ENCODE measurements around the gene PTX4. TPM values are rescaled to one million over a fixed set of nuclear protein-coding genes. Genes with fewer than 3 reads are reported as not detected.

PTX4 gene
- total RNA-seq, 1 experiment from 2014 or later = not detected

DNA sequence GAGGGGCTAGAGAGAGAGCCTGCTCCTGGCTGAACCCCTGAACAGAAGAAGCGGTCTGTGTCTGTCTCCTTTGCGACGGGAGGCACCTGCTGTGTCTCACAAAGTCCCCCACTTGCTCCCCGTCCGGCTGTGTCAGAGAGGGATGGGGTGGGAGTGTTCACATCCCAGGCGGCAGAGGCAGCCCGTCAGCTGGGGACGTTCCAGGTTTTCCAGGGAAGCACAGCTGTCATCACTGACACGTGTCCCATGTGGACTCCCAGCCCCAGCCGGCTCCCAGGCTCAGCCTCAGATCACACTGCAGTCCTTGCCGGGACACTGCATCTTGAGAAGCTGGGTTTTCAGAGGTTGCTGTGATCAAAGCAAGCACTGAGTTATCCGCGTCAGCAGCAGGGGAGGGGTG is 6.0 kb upstream of the PTX4 start:
- Histone ChIP-seq H3K9me3 (ENCODE audit: control insufficient read depth, low read depth, low read length) (no peaks in the 10 kb centered on the region), H4K20me1 (ENCODE audit: control insufficient read depth, insufficient read depth, insufficient read length) (no peaks in the 10 kb centered on the region), H4K5ac (ENCODE audit: insufficient read length, low read depth, low read length) (no peak overlapping the region), H2BK12ac (ENCODE audit: insufficient read length, low read depth, low read length) (no peak overlapping the region), H2AFZ (ENCODE audit: low read length) (no peak overlapping the region), H3K4me1 (ENCODE audit: insufficient read depth, low read length) (no peaks in the 10 kb centered on the region; the same call in 1 of the 2 replicates), H3K4ac (ENCODE audit: low read depth, low read length) (no peak overlapping the region), H2BK15ac (ENCODE audit: low read depth, low read length) (no peak overlapping the region), H3K4me2 (ENCODE audit: insufficient read depth, insufficient read length, low read length) (no peak overlapping the region), H3K56ac (ENCODE audit: insufficient read length, low read depth, low read length) (no peak overlapping the region), H3T11ph (ENCODE audit: low read length) (no peak overlapping the region), H4K91ac (ENCODE audit: insufficient read length, low read depth, low read length) (no peak overlapping the region), H2AK5ac (ENCODE audit: insufficient read length, low read length) (no peak overlapping the region), H3K23me2 (ENCODE audit: insufficient read length, low read depth, low read length, poor library complexity, severe bottlenecking) (peaks cover 3% of the 10 kb centered on the region), H3K27me3 (ENCODE audit: insufficient read depth, low read length) (no peaks in the 10 kb centered on the region), H3K27ac (ENCODE audit: insufficient read length, low read depth, low read length) (no peak overlapping the region), H2BK120ac (ENCODE audit: low read depth, low read length, poor library complexity, severe bottlenecking) (no peak overlapping the region), H3K79me2 (ENCODE audit: insufficient read depth, low read length) (no peaks in the 10 kb centered on the region; the same call in 1 of the 2 replicates), H2BK20ac (ENCODE audit: low read depth, low read length, poor library complexity, severe bottlenecking) (no peak overlapping the region), H4K8ac (replicated peaks; ENCODE audit: insufficient read length, low read depth, low read length) (no peak overlapping the region), H3K14ac (ENCODE audit: insufficient read depth, low read length) (no peak overlapping the region), H3K23ac (ENCODE audit: insufficient read length, low read depth, low read length) (no peak overlapping the region), H3K79me1 (ENCODE audit: insufficient read depth, low read depth, low read length, poor library complexity, severe bottlenecking) (no peaks in the 10 kb centered on the region), H2BK5ac (ENCODE audit: insufficient read length, low read length) (no peak overlapping the region), H3K18ac (ENCODE audit: insufficient read length, low read depth, low read length) (no peak overlapping the region), H3K9ac (ENCODE audit: extremely low read depth, insufficient read length, low read length) (no peak overlapping the region)
- peak overlapping the region; percentile 87 to 94 for H3K4me3 Mint-ChIP-seq
- TF ChIP-seq, protein P1, sequence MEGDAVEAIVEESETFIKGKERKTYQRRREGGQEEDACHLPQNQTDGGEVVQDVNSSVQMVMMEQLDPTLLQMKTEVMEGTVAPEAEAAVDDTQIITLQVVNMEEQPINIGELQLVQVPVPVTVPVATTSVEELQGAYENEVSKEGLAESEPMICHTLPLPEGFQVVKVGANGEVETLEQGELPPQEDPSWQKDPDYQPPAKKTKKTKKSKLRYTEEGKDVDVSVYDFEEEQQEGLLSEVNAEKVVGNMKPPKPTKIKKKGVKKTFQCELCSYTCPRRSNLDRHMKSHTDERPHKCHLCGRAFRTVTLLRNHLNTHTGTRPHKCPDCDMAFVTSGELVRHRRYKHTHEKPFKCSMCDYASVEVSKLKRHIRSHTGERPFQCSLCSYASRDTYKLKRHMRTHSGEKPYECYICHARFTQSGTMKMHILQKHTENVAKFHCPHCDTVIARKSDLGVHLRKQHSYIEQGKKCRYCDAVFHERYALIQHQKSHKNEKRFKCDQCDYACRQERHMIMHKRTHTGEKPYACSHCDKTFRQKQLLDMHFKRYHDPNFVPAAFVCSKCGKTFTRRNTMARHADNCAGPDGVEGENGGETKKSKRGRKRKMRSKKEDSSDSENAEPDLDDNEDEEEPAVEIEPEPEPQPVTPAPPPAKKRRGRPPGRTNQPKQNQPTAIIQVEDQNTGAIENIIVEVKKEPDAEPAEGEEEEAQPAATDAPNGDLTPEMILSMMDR (conservative IDR thresholded peaks at IDR 0.05) = no peak; the same call in 2 of the 3 replicates
- peaks cover 7 to 40% (median 37%) of the 10 kb centered on the region in 3 experiments; a peak in 6 of 7 replicates for H3K36me3 Mint-ChIP-seq (ENCODE audit: insufficient read depth in 1 of 3, low read depth in 3 of 3)
- no peak for DNase-seq
- WGBS (ENCODE audit: extremely low coverage, insufficient read length, low lambda C conversion rate) = no CpG with 5 or more reads among the region's 13 CpGs
- H3K9me3 Mint-ChIP-seq = no peaks in the 10 kb centered on the region
- no peak overlapping the region for H3K27ac Mint-ChIP-seq
- H3K4me1 Mint-ChIP-seq = peaks cover 4 to 12% of the 10 kb centered on the region in 2 experiments
- H3K27me3 Mint-ChIP-seq (ENCODE audit: low read depth) = no peaks in the 10 kb centered on the region; the same call in none of the 2 replicates

All from H9 (cell line).